Measurements from ENCODE around the gene IGFN1. TPM values are rescaled to one million over a fixed set of nuclear protein-coding genes. Genes with fewer than 3 reads are reported as not detected.

IGFN1 gene
- total and polyA plus RNA-seq, 2 experiments from 2014 or later: not detected

DNA sequence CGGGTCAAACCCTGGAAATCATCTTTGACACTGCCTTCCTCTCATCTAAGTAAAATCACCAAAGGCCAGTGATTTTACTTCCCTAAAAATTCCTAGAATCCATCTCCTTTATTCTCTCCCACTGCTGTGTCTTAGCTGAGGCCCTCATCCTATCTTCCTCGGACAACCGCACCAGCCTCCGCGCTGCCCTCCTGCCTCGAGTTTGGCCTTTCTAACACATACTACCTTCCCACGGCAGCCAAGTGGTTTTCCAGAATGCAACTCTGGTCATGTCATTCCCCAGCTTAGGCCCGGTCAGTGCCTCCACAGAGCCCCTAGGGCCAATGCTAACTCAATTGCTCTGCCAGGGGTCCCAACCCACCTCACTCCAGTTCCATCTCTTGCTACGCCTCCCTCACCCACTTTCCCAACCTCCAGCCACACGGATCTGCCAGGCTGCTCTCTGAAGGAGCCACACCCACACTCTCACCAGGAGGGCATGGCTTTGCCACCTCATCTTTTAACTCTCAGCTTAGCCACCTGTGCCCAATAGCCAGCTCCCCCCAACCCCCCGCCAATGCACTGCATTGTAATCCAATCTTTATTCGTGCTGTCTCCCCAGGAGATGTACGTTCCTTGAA lies 43.1 kb upstream of the IGFN1 start:
- H3K4me1 Mint-ChIP-seq: peaks cover under 1% of the 10 kb centered on the region; the same call in 2 of the 3 replicates
- Histone ChIP-seq H3K9me2 (ENCODE audit: insufficient read depth) (no peaks in the 10 kb centered on the region), H3K27me3 (ENCODE audit: insufficient read depth) (no peaks in the 10 kb centered on the region), H3K4me2 (no peak overlapping the region), H4K20me1 (replicated peaks; ENCODE audit: insufficient read depth) (peaks cover 12% of the 10 kb centered on the region; the same call in 1 of the 2 replicates), H3K4me1 (ENCODE audit: insufficient read depth) (no peaks in the 10 kb centered on the region), H3K4me3 (no peak overlapping the region), H3F3A (replicated peaks; ENCODE audit: low read depth) (no peaks in the 10 kb centered on the region), H2AFZ (no peak overlapping the region), H3K79me2 (replicated peaks; ENCODE audit: insufficient read depth) (peaks cover 4% of the 10 kb centered on the region), H3K36me3 (ENCODE audit: insufficient read depth) (peaks cover 53% of the 10 kb centered on the region), H3K27ac (ENCODE audit: low read depth) (no peak overlapping the region)
- DNase-seq (ENCODE audit: low spot score): no peak
- ATAC-seq: no peak
- no peaks in the 10 kb centered on the region for H3K9me3 Mint-ChIP-seq
- peaks cover 99% of the 10 kb centered on the region for H3K36me3 Mint-ChIP-seq (ENCODE audit: low read depth)
- H3K27ac Mint-ChIP-seq: no peak overlapping the region
- TF ChIP-seq, protein P1, sequence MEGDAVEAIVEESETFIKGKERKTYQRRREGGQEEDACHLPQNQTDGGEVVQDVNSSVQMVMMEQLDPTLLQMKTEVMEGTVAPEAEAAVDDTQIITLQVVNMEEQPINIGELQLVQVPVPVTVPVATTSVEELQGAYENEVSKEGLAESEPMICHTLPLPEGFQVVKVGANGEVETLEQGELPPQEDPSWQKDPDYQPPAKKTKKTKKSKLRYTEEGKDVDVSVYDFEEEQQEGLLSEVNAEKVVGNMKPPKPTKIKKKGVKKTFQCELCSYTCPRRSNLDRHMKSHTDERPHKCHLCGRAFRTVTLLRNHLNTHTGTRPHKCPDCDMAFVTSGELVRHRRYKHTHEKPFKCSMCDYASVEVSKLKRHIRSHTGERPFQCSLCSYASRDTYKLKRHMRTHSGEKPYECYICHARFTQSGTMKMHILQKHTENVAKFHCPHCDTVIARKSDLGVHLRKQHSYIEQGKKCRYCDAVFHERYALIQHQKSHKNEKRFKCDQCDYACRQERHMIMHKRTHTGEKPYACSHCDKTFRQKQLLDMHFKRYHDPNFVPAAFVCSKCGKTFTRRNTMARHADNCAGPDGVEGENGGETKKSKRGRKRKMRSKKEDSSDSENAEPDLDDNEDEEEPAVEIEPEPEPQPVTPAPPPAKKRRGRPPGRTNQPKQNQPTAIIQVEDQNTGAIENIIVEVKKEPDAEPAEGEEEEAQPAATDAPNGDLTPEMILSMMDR (conservative IDR thresholded peaks at IDR 0.05; ENCODE audit: low read depth in 2 of 2): no peak
- TF ChIP-seq JUNB (IDR thresholded peaks at IDR 0.05; ENCODE audit: unreplicated experiment): no peak
- TF ChIP-seq ZNF114 (CRISPR knock-in tag; IDR thresholded peaks at IDR 0.05): no peak
- no peak for TF ChIP-seq EZH2 (IDR thresholded peaks at IDR 0.05; ENCODE audit: low read depth, unreplicated experiment)
- TF ChIP-seq NANOG (IDR thresholded peaks at IDR 0.05; ENCODE audit: borderline replicate concordance): no peak
- no peak for TF ChIP-seq CREB1 (CRISPR knock-in tag; IDR thresholded peaks at IDR 0.05; ENCODE audit: low read depth)
- TF ChIP-seq POLR2AphosphoS5 (IDR thresholded peaks at IDR 0.05; ENCODE audit: low read depth): no peak
- TF ChIP-seq ZNF331 (CRISPR knock-in tag; IDR thresholded peaks at IDR 0.05; ENCODE audit: low read depth): no peak
- no peak for TF ChIP-seq ETS1 (IDR thresholded peaks at IDR 0.05)
- no peak for TF ChIP-seq STAT1 (IDR thresholded peaks at IDR 0.05; ENCODE audit: unreplicated experiment)
- H3K27me3 Mint-ChIP-seq (ENCODE audit: insufficient read depth, low read depth, poor library complexity): no peaks in the 10 kb centered on the region
- H3K4me3 Mint-ChIP-seq: no peak overlapping the region

GRCh38 chr1:201149400-201149799 lies 41.2 kb upstream of the IGFN1 start:
- no peak overlapping the region for H3K4me3 ChIP-seq
- Mint-ChIP-seq H3K27me3 (ENCODE audit: insufficient read depth, low read depth, poor library complexity) (no peaks in the 10 kb centered on the region), H3K4me3 (no peak overlapping the region), H3K9me3 (no peaks in the 10 kb centered on the region), H3K36me3 (ENCODE audit: low read depth) (peaks cover 85% of the 10 kb centered on the region), H3K27ac (no peak overlapping the region), H3K4me1 (peaks cover 11% of the 10 kb centered on the region)
- peak; percentile 72 for DNase-seq (ENCODE audit: low spot score)
- H3K27ac ChIP-seq (ENCODE audit: low read depth): no peak overlapping the region
- H3K4me1 ChIP-seq (ENCODE audit: insufficient read depth): 0 out of 2 replicates have a peak, but pooled peaks cover 8% of the 10 kb centered on the region
- no peaks in the 10 kb centered on the region for H3K9me2 ChIP-seq (ENCODE audit: insufficient read depth)
- H3F3A ChIP-seq (replicated peaks; ENCODE audit: low read depth): no peaks in the 10 kb centered on the region
- no peak overlapping the region for H2AFZ ChIP-seq
- no peaks in the 10 kb centered on the region for H3K27me3 ChIP-seq (ENCODE audit: insufficient read depth)
- H3K79me2 ChIP-seq (replicated peaks; ENCODE audit: insufficient read depth): peaks cover 16% of the 10 kb centered on the region
- peaks cover 12% of the 10 kb centered on the region; the same call in 1 of the 2 replicates for H4K20me1 ChIP-seq (replicated peaks; ENCODE audit: insufficient read depth)
- TF ChIP-seq, protein P1 (conservative IDR thresholded peaks at IDR 0.05; ENCODE audit: low read depth in 2 of 2): peak; percentile 49 to 52
- TF ChIP-seq CREB1 (CRISPR knock-in tag; IDR thresholded peaks at IDR 0.05; ENCODE audit: low read depth): no peak
- H3K4me2 ChIP-seq: no peak overlapping the region
- ATAC-seq: no peak
- peaks cover 46% of the 10 kb centered on the region for H3K36me3 ChIP-seq (ENCODE audit: insufficient read depth)
